LNCaP clone FGC (cell line): ENCODE data around the gene ZNF648.

ENCODE experiments used
- DNase-seq: peaks from one replicate; pipeline ENCODE4 v3.0.0-alpha.2; 2011; ENCODE audit warnings: low read depth
- H3K4me3 ChIP-seq: 2 replicates; pipeline ENCODE4 v1.5.1; 2011; ENCODE audit warnings: mild to moderate bottlenecking, low read depth, low read length, control low read depth
- CTCF ChIP-seq: IDR thresholded peaks from 2 replicates; pipeline ENCODE4 v1.5.1; 2012; ENCODE audit warnings: mild to moderate bottlenecking; ENCODE audit not compliant: control insufficient read depth, insufficient read depth; ENCODE audit errors: extremely low read depth

The ZNF648 gene

GRCh38 chr1:182004601-182005000 is 56.9 kb downstream of the ZNF648 start:
- no peak for TF ChIP-seq CTCF
- DNase-seq = no peak

More at GRCh38 chr1:182004601-182005000, 56.9 kb downstream of the ZNF648 start:
- H3K4me3 ChIP-seq = no peak overlapping the region
